Measurements from ENCODE around the gene AKR1B1.
"Not testable (repeated sequence)": the region's sequence is repeated elsewhere in the genome, so short reads cannot be mapped to it uniquely, and the experiment has no call there.

Gene AKR1B1

DNA sequence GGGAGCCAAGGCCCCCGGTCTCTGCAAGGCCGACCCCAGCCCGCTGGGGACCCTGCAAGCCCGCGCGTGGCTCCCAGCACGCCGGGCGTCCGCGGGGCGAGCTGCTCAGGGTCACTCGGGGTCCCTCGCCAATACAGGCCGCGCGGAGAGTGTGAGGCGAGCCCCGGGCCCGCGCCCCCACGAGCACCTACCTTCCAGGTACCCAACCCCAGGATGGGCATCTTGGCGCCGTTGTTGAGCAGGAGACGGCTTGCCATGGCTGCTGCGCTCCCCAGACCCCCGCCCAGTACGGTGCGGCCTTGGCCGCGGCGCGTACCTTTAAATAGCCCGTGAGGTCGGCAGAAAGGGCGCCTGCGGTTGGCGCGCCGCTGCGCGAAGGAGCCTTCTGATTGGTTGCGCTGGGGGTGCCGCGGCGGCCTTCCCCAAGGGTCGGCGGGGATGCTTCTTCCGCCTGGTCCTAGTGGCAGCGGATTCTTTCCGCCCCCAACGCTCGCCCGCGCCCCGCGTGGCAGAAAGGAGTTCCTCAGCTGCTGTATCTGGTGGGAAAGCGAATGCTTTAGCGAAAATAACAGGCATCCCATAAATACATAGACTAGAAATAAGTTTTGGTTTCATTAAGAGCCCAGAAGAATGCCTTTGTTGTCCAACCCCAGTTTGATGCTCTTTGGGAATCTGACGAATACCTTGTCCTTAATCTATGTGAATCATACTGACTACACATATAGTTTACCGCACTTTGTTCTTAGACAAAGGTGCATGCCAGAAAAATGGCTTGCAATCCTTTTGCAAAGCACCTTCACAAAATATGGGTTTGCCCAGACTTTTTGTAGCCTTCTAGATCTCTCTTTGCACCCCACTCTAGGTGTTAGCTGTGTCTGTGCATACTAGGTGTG lies at the start of gene AKR1B1:
Gene AKR1B1 (minus strand): TSS at position 295 of the 893 bp plus-strand sequence. CDS start 38 bp downstream, at position 257.
- peak; percentile 82 for DNase-seq

DNA sequence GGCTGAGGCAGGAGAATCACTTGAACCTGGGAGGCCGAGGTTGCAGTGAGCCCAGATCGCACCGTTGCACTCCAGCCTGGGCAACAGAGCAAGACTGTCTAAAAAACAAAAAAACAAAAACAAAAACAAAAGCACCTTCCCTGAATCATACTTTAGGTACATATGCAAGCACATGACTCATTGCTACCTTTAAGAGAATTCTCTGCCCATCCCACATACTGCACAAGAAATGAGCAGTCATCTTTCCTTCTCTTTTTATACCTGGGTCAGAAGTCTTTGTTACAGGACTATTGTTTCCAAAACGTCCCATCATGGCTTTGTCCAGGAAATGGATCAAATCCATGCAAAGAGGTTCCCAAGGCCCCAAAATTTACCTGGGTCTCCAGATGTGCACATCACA lies 47.0 kb upstream of the AKR1B1 start:
- DNase-seq = no peak

DNA sequence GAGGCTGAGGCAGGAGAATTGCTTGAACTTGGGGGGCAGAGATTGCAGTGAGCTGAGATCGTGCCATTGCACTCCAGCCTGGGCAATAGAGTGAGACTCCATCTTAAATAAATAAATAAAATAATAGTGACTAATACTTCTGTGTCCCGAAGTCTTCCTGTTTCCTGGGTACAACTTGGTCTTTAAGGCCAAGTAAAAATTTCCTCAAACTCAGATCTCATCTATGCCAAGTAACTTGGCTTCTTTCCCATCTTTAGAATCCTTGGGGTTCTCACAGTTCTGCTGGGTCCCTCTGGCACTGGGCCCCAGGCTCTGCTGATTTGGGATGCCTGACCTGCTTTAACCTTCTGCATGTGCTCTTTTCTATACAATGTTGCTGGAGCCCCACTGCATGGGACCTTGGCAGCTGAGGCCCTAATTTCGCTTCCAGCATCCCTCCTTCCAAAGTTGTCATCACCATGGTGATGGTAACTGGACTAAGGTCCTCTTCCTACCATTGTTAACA lies 45.8 kb upstream of the AKR1B1 start:
- no peak for DNase-seq

DNA sequence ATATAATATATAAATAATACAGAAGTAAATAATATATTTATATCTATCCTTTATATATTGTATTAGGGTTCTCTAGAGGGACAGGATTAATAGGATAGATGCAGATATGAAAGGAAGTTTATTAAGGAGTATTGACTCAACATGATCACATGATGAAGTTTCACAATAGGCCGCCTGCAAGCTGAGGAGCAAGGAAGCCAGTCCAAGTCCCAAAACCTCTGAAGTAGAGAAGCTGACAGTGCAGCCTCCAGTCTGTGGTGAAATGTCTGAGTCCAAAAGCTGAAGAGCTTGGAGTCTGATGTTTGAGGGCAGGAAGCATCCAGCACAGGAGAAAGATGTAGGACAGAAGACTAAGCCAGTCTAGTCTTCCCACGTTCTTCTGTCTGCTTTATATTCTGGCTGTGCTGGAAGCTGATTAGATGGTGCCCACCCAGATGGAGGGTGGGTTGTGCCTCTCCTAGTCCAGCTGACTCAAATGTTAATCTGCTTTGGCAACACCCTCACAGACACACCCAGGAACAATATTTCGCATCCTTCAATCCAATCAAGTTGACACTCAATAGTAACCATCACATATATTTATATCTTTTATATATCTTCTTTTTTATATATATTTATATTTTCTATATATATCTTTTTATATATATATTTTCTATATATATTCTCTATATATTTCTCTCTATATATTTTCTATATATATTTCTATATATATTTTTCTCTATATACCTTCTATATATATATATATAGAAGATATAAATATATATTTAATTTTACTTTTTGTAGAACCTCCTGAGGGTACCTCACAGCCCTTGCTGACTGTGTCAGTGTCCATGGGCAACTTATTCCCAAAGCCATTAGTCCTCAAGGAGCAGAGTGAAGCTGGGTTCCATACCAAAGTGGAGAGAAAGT lies 43.8 kb upstream of the AKR1B1 start:
- DNase-seq = no peak

DNA sequence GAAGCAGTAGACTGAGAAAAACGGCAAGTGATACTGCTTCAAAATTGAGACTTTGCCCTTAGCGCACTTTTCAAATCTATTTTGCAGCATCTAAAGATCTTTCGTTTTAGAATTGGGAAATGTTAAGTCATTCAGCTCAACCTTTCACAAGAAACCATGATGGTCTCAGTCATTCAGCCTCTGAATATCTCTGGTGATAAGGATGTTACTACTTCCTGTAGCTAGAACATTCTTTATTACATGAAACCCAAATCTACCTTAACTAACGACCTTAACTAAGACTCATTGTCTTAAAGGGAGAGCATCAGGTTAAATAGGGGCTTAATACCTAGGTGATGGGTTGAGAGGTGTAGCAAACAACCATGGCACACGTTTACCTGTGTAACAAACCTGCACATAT lies 42.1 kb upstream of the AKR1B1 start:
- DNase-seq = no peak

DNA sequence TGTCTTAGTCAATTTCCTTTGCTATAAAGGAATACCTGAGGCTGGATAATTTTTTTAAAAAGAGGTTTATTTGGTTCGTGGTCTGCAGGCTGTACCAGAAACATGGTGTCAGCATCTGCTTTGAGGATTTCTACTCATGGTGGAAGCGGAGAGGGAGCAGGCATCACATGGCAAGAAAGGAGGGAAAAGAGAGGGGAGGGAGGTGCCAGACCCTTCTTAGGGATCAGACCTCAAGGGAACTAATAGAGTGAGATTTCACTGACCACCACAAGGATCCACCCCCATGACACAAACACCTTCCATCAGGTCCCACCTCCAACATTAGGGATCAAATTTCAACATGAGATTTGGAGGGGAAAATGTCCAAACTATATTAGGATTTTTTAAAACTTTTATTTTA lies 41.5 kb upstream of the AKR1B1 start:
- no peak for DNase-seq

DNA sequence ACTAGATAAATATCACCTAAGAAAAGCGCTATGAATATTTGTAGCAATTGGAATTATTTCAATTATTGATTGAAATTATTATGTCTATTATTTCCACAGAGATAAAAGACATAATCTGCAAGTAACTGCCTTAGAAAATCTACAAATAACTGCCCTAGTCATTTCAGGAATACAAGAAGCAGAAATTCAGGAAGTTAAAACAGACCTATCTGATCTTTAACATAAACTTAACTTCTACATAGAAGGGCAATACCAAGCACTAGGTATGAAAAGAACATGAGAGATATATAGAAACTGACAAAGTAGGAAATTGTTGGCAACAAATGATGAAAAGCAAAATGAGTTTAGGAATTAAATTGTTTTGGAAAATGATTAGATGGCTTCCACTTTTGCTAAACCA lies 36.6 kb upstream of the AKR1B1 start:
- no peak for DNase-seq

DNA sequence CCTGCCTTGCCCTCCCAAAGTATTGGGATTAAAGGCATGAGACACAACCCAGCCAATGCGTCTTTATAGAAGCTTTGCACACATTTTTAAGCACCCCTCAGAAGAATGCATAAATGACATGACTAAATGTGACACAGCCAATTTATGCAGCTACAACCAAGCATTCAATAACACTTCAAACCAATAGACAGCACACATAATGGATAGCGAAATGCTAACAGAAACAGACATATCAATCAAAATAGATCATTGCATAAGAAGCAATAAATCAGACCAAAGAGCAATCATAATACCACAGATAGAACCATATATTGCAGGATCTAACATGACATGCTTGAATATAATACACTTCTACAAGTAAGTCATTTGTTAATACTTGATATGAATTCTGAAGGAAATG lies 34.2 kb upstream of the AKR1B1 start:
- no peak for DNase-seq

DNA sequence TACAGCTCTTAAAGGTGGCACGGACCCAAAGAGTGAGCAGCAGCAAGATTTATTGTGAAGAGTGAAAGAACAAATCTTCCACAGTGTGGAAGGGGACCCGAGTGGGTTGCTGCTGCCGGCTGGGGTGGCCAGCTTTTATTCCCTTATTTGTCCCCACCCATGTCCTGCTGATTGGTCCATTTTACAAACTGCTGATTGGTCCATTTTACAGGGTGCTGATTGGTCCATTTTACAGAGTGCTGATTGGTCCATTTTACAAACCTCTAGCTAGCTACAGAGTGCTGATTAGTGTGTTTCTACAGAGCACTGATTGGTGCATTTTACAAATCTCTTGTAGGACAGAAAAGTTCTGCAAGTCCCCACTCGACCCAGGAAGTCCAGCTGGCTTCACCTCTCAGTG lies 28.8 kb upstream of the AKR1B1 start:
- not testable (repeated sequence) for DNase-seq

DNA sequence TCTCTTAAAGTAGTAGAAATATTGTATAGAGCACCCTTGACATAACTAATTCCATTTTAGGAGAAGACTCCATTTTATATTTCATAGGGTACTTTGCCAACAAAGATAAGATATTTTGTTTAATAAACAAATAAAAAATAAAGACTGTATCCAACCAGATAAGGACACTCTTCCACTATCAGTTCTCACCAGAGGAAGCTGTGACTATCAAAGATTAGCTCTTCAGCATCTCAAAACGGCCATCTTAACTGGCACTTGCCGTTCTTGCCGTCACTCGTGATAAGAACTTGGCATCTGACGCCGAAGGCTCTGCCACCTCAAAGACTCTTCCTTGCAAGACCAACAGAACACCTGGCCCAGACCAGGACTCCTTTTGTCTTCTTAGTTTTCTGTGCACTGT lies 26.3 kb upstream of the AKR1B1 start:
- no peak for DNase-seq

DNA sequence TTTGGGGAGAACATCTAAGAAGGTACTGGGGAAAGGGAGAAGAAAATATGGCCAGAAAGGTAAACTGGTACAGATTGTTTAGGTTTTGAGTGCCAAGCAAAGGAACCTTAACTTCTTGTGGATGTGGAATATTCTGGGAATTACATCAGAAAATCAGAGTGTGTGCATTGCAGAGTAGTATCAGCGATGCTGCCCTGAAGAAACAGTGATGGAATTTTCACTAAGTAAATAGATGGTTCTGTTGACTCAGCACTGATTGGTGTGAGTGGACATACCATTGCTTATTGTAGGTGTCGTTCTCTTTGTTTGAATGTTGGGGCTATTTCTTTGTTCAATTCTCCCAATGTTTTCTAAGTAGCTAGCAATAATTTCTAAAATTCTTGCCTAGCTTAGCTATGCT lies 24.4 kb upstream of the AKR1B1 start:
- DNase-seq = no peak

DNA sequence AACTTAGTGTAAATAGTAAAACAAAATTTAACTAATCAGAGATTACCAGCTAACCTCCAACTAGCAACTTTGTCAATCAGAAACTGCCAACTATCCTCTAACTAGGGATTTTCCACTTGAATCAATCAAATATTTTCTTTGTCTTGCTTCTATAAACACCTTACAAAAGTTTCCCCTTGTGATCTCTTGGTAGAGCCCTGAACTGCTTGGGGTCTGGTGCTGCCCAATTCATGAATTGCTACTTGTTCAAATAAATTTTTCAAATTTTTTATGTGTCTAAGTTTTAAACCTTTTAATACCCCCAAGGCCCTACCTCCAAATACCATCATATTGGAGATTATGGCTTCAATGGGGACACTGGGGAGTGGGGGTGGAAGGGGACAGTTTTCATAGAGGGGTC lies 24.0 kb upstream of the AKR1B1 start:
- no peak for DNase-seq

DNA sequence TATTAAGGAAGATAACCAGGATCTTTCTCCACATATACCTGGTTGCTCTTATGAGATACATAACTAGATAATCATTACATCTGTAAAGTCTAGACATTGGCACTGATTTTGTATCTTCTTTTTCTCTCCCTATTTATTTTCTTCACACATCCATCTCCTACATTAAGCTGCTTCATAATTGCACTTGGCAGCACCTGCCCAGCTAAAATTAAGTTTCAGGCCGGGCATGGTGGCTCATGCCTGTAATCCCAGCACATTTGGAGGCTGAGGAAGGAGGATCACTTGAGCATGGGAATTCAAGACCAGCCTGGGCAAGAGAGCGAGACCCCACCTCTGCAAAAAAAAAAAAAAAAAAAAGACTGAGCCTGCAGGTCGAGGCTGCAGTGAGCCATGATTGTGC lies 22.3 kb upstream of the AKR1B1 start:
- no peak for DNase-seq

DNA sequence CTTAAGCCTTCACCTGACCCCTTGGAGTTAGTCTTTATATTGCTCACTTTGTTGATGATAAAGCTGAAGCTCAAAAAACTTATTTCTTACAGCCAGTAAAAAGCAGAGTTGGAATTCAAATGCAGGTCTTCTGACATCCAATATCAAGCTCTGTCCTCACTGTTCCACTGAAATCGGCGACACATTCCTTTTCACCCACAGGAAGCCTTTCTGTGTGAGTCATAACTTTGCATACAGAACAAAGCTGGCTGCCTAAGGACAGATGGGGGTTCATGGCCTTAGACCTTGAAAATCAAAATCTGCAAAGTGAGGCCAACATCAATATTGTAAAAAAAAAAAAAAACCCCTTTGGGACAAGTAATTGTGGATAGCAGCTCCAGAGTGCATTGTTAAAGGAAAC lies 21.8 kb upstream of the AKR1B1 start:
- no peak for DNase-seq

DNA sequence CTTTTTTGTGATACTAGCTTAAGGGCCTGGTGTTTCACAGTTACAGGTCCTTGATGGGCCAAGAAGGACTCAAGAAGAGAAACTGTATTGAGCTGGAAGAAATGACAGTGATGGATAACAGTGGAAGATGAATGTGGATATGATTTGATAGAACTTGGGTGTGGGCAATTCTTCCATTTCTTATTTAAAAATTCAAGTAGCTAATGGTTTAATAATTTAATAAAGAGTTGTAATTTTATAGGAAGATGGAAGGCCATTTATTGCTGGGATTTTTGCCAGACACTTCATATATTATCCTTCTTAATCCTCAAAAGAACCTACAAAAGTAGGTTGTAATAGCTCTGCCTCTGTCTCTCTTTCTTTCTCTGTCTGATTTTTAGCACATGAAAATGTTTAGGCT lies 21.3 kb upstream of the AKR1B1 start:
- no peak for DNase-seq

DNA sequence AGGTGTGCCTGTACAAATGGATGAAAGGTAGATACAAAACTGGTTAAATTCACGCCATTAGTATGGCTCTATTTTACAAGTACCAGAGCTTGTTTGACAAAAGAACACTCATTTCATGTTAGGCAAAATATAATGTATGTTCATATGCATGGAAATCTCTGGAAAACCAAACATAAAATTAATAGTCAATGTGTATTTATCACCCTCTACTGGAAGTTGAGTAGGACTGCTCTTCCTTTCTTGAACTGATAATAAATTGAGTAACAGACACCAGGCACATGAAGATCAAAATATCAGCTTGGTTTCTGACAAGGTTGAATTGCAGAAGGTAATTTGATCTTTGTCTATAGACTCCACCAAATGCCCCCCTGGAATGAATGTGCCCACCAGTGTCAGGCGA lies 19.8 kb upstream of the AKR1B1 start:
- no peak for DNase-seq

DNA sequence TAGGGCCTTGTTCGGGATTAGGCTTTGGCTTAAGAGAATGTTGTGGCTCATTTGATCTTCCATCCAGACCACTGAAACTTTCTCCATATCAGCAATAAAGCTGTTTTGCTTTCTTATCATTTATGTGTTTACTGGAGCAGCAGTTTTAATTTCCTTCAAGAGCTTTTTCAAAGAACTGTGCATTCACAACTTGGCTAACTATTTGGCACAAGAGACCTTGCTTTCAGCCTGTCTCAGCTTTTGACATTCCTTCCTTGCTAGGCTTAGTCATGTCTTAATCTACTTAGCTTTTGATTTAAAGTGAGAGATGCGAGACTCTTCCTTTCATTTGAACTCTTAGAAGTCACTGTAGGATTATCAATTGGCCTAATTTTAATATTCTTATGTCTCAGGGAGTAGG lies 19.1 kb upstream of the AKR1B1 start:
- no peak for DNase-seq

DNA sequence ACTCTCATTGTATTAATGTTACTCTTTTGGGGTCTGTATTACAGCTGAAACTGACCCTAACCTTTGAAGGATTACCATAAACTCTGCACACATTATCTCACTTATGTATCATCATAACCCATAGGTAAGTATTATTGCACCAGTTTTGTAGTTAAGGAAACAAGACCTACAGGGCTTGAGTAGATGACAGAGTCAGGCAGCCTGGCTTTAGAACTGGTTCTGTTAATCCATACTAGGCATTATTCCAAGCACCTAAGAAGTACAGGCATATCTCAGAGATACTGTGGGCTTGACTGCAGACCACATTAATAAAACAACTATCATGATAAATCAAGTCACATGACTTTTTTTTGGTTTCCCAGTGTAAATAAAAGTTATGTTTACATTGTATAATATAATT lies 17.1 kb upstream of the AKR1B1 start:
- DNase-seq = no peak

DNA sequence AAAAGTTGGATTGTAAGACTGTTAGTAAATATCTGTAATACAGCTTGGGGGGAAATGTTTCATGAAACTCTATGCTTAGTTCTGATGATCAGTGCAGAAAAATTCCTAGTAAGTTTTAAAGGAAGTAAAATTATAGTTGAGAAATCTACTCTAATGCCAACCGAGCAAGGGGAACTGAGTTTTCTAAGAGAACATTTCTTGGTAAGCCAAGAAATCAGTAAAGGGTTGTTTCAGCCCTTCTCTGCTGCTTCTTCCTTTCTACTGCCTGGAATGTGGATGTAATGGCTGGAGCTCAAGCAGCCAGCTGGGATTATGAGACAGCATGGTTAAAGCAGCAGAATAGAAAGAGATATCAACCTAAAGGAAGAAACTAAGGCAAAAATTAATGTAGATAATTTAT lies 15.9 kb upstream of the AKR1B1 start:
- DNase-seq = no peak

DNA sequence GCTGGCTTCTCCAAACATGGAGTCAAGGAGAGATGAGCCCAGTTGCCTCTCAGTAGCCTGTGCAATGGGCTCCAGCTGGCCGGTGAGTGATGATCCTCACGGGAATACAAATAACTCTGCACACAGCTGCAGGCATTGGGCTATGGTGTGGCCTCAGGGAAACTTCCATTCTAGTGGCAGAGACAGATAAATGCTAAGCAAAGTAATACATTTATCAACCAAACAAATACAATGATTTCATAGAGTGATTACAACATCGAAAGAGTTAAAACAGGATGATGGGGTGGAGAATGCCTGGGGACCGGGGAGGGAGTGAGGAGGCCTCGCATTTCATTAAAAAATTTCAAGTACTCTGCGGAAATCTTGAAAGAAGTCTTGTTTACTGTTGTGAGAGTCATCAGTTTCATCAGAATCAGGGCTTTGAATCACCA lies 15.0 kb upstream of the AKR1B1 start:
- DNase-seq = no peak

DNA sequence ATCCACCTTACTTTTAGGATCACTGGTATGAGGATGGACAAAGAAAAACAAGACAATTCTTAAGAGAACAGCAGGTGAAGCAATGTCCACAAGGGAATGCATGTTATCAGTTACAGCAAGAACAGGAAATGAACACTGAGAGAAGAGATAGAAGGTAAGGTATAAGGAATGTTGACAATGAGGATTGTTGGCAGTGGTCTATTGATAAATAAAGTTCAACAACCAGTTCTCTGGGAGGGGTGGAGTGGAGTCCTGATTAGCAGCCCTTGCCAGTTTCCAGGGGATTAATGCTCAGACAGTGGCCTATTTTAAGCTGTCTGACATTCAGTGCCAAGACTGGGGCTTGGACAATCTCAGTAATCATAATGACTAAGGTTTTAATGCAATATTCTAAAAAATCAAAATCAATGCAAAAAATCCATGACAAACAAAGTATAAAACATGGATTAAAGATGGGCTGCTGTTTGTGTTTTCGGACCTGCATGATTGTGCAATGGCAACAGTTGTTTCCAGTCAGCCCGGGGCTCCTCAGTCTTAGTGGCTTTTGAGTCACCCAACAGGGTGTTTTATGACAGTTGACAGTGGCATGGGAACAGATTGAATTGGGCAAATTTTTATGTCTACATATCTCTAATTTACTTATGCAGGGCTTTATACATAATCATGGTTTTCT lies 13.8 kb upstream of the AKR1B1 start:
- DNase-seq = no peak

DNA sequence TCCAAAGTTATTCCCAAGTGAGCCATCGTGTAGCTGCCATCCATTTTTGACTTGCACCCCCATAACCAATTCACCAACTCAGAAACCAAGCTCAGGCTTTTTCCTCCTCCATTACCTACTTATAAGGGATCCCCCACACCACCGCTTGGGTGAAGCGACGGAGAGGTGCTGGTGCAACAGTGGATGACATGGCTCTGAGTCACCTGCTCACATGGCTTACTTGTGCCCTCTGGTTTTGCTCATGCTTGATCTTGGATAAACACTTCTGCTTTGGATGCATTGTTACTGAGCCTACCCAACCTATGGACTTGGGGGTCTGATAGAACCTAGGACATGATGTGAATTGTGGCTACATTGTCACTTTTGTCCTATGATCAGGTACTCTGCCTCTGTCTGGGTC lies 12.0 kb upstream of the AKR1B1 start:
- DNase-seq = no peak

DNA sequence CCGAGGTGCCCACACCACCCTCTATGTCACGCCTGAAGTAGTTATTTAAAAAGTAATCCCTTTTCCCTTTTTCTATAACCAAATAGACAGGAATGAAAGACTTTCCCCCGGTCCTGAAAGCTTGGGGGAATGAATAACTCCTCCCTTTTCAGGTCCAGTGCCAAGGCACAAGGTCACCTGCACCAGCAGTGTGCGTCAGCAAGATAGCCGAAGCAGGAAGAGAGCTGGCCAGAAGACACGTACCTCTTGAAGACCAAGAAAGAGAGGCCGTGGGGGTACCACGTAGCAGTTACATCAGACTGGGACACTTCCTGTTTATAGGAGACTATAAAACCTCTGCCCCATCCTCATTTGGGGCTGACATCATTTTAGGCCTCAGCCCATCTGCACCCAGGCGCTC lies 10.7 kb upstream of the AKR1B1 start:
- DNase-seq = no peak

All from activated CD4-positive, CD25-positive, alpha-beta regulatory T cell treated with anti-CD3 and anti-CD28 coated beads, Interleukin-2, amount 50 U/mL, for 72 hours (primary cell).